Mesothelial cell of epicardium (in vitro differentiated cells): ENCODE measurements around the gene CTSS. TPM values are rescaled to one million over a fixed set of nuclear protein-coding genes. Genes with fewer than 3 reads are reported as not detected.

Source experiments
- DNase-seq, 2 experiments: peaks; one replicate each; pipeline ENCODE4 v3.0.0; 2021; ENCODE audit warnings: low spot score in 2 of 2; ENCODE audit not compliant: unreplicated experiment in 2 of 2
- H3K27ac Mint-ChIP-seq: 2 replicates; pipeline ENCODE4 v1.8.0; 2021; ENCODE audit warnings: mixed read lengths
- H3K27me3 Mint-ChIP-seq: 2 replicates; pipeline ENCODE4 v1.8.0; 2021; ENCODE audit warnings: low read depth, mixed read lengths
- H3K36me3 Mint-ChIP-seq: 2 replicates; pipeline ENCODE4 v1.8.0; 2021; ENCODE audit warnings: mixed read lengths
- H3K4me1 Mint-ChIP-seq: 2 replicates; pipeline ENCODE4 v1.8.0; 2021; ENCODE audit warnings: mixed read lengths
- H3K4me3 Mint-ChIP-seq: 2 replicates; pipeline ENCODE4 v1.8.0; 2021; ENCODE audit warnings: mild to moderate bottlenecking, moderate library complexity, mixed read lengths
- H3K9me3 Mint-ChIP-seq: 2 replicates; pipeline ENCODE4 v1.8.0; 2021; ENCODE audit warnings: mixed read lengths
- total RNA-seq: library from RNA; stranded (reverse); gene quantifications from 3 replicates; pipeline ENCODE4 v1.2.1, GENCODE V29; 2021
- TF ChIP-seq, protein P1 (sequence below): fragments of 200-600 bp; sonication (generic); IDR thresholded peaks from one replicate; pipeline ENCODE4 v1.5.0; 2021; ENCODE audit warnings: antibody characterized with exemption; ENCODE audit not compliant: unreplicated experiment

The CTSS gene
- total RNA-seq, 1 donor from 2014 or later = 2.6 TPM

DNA sequence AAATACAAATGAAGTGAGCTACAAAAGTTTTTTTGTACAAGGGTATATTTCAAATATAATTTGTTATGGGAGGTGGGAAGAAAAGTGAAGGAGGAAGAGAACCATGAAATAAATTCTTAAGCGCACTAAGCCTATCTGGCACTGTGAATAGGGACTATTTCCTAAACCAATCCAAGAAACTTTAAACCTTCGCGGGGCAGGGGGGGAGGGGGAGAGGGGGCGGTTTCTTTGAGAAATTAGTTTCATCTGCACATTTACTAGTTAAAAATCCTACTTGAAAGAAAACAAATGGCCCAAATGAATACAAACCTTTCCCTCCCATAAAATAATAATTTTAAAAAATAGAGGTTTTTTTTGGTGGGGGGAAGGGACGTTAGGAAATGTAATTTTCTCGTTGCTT is 69.0 kb downstream of the CTSS start:
- Mint-ChIP-seq H3K27ac (peak overlapping the region; percentile 97), H3K9me3 (no peaks in the 10 kb centered on the region), H3K27me3 (peaks cover 8% of the 10 kb centered on the region), H3K4me3 (peak overlapping the region; percentile 95), H3K36me3 (peaks cover 11% of the 10 kb centered on the region), H3K4me1 (peaks cover 20% of the 10 kb centered on the region)
- no peak for DNase-seq
- TF ChIP-seq, protein P1, sequence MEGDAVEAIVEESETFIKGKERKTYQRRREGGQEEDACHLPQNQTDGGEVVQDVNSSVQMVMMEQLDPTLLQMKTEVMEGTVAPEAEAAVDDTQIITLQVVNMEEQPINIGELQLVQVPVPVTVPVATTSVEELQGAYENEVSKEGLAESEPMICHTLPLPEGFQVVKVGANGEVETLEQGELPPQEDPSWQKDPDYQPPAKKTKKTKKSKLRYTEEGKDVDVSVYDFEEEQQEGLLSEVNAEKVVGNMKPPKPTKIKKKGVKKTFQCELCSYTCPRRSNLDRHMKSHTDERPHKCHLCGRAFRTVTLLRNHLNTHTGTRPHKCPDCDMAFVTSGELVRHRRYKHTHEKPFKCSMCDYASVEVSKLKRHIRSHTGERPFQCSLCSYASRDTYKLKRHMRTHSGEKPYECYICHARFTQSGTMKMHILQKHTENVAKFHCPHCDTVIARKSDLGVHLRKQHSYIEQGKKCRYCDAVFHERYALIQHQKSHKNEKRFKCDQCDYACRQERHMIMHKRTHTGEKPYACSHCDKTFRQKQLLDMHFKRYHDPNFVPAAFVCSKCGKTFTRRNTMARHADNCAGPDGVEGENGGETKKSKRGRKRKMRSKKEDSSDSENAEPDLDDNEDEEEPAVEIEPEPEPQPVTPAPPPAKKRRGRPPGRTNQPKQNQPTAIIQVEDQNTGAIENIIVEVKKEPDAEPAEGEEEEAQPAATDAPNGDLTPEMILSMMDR = no peak

DNA sequence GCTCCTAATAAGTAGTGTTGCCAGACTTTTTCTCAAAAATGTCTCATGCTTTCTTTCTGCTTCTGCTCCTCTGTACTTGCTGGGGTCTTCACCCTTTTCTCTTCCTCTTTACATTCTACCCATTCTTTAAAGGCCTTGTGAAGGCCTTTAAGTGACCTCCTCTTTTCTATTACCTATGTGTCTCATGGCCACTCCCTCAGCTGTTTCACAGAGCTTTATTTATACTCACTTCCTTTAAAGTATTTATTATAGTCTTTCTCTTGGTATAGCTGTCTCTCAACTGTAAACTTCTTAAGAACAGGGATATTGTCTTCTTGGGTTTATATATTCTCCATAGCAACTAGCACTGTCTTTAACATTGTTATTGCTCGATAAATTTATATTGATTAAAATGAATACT is 69.4 kb downstream of the CTSS start:
- DNase-seq = no peak
- H3K4me3 Mint-ChIP-seq = peak overlapping the region; percentile 95
- H3K36me3 Mint-ChIP-seq = peaks cover 13% of the 10 kb centered on the region
- H3K27me3 Mint-ChIP-seq = peaks cover 6% of the 10 kb centered on the region
- no peaks in the 10 kb centered on the region for H3K9me3 Mint-ChIP-seq
- H3K4me1 Mint-ChIP-seq = peaks cover 20% of the 10 kb centered on the region
- H3K27ac Mint-ChIP-seq = peak overlapping the region; percentile 36
- TF ChIP-seq, protein P1 = no peak

DNA sequence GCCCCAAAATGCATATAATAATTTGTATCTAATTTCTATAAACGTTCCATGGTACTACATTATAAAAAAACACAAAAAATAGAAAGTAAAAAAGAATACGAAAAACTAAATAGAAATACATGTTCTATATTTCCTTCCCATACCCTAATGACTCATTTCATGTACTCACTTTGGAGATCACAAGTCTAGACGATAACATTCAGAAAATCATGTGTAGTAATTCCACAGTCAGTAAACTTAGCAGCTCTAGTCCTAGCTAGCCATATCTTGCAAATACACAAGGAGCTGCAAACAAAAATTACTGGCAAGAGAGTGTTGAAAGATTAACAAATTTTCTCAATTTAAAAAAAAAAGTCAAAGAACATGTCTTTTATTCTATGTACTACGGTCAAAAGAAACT is 70.0 kb downstream of the CTSS start:
- Mint-ChIP-seq H3K4me1 (peaks cover 20% of the 10 kb centered on the region), H3K27ac (no peak overlapping the region), H3K4me3 (peak overlapping the region; percentile 13), H3K27me3 (peaks cover 3% of the 10 kb centered on the region), H3K36me3 (peaks cover 14% of the 10 kb centered on the region), H3K9me3 (no peaks in the 10 kb centered on the region)
- TF ChIP-seq, protein P1 = no peak
- no peak for DNase-seq

DNA sequence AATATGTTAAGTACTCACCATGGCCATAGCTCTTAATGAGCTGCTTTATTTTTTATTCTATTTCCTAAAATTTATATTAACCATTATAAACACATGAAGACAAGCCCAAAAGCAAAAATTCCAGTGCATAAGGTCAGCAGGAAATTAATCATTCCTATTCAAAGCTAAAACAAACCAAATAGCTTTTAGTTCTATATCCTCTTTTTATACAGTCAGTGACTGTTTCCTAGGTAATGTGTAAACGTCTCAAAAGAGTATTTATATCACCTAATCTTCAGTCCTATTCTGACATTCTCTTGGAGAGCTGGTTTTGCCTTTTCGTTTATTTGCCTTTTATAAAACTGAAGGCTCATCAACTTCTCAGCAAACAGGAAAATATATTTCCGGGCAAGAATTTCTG is 72.9 kb downstream of the CTSS start:
- H3K4me3 Mint-ChIP-seq = no peak overlapping the region

DNA sequence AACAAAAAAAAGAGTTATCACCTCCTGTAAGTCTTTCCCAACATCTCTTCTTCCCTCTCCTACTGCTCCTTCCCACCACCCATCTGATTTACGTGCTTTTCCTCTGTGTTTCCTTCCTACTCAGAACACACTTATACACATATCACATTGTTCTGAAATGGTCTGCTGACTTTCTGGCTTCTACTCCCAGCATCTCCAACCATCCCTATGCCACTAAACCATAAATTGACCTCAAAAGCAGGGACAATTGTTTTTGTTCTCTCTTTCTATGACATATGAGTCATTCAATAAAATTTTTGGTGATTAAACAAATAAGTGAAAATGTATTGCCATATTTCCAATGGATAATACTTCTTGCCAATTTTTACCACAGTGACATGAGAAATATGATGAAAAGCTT is 76.8 kb downstream of the CTSS start:
- no peak for DNase-seq
- H3K36me3 Mint-ChIP-seq = peaks cover 22% of the 10 kb centered on the region
- H3K27me3 Mint-ChIP-seq = no peaks in the 10 kb centered on the region
- no peaks in the 10 kb centered on the region for H3K4me1 Mint-ChIP-seq
- TF ChIP-seq, protein P1 = no peak
- H3K4me3 Mint-ChIP-seq = no peak overlapping the region
- H3K9me3 Mint-ChIP-seq = no peaks in the 10 kb centered on the region
- H3K27ac Mint-ChIP-seq = no peak overlapping the region

More for the DNA sequence above, 72.9 kb downstream of the CTSS start:
- Mint-ChIP-seq H3K9me3 (no peaks in the 10 kb centered on the region), H3K27ac (no peak overlapping the region), H3K27me3 (no peaks in the 10 kb centered on the region), H3K4me1 (peaks cover 18% of the 10 kb centered on the region), H3K36me3 (peaks cover 21% of the 10 kb centered on the region)
- TF ChIP-seq, protein P1 = no peak
- DNase-seq = no peak

DNA sequence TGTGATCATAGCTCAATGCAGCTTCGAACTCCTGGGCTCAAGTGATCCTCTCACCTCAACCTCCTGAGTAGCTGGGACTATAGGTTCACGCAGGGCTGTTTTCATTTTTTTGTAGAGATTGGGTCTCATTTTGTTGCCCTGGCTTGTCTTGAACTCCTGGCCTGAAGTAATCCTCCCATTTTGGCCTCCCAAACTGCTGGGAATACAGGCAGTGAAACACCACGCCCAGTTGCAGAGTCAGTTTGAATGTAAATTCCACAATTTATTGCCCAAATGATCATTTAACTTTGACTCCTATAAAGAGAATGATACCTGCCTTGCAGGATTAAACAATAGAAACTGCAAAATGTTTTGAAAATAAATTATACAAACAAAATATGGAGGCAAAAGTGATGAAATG is 79.3 kb downstream of the CTSS start:
- Mint-ChIP-seq H3K4me1 (no peaks in the 10 kb centered on the region), H3K27me3 (no peaks in the 10 kb centered on the region), H3K9me3 (no peaks in the 10 kb centered on the region), H3K4me3 (no peak overlapping the region), H3K27ac (no peak overlapping the region), H3K36me3 (peaks cover 19% of the 10 kb centered on the region)
- TF ChIP-seq, protein P1 = no peak
- DNase-seq = no peak
